GM12878 (cell line): ENCODE data around the gene PHF23.

Experiments
- EZH2 ChIP-seq: IDR thresholded peaks from 2 replicates; pipeline ENCODE4 v1.6.1; 2012; ENCODE audit warnings: low read depth, mild to moderate bottlenecking, control low read depth, inconsistent platforms, low read length, borderline replicate concordance; ENCODE audit not compliant: control insufficient read depth
- POLR2A ChIP-seq: IDR thresholded peaks from 2 replicates; pipeline ENCODE4 v1.6.1; 2011; ENCODE audit warnings: low read depth, mild to moderate bottlenecking, low read length
- TF ChIP-seq, protein P1 (sequence below), 3 experiments: IDR thresholded peaks in 2 of 3; conservative IDR thresholded peaks in 1 of 3; 2 replicates each; pipeline ENCODE4 v1.5.1; 2011; ENCODE audit warnings: low read depth in 3 of 3, low read length in 3 of 3, mild to moderate bottlenecking in 3 of 3, control low read depth in 2 of 3, moderate library complexity in 2 of 3, inconsistent platforms in 1 of 3, mixed read lengths in 1 of 3; ENCODE audit not compliant: control insufficient read depth in 2 of 3, insufficient read depth in 1 of 3; ENCODE audit errors: extremely low read depth in 1 of 3

DNA sequence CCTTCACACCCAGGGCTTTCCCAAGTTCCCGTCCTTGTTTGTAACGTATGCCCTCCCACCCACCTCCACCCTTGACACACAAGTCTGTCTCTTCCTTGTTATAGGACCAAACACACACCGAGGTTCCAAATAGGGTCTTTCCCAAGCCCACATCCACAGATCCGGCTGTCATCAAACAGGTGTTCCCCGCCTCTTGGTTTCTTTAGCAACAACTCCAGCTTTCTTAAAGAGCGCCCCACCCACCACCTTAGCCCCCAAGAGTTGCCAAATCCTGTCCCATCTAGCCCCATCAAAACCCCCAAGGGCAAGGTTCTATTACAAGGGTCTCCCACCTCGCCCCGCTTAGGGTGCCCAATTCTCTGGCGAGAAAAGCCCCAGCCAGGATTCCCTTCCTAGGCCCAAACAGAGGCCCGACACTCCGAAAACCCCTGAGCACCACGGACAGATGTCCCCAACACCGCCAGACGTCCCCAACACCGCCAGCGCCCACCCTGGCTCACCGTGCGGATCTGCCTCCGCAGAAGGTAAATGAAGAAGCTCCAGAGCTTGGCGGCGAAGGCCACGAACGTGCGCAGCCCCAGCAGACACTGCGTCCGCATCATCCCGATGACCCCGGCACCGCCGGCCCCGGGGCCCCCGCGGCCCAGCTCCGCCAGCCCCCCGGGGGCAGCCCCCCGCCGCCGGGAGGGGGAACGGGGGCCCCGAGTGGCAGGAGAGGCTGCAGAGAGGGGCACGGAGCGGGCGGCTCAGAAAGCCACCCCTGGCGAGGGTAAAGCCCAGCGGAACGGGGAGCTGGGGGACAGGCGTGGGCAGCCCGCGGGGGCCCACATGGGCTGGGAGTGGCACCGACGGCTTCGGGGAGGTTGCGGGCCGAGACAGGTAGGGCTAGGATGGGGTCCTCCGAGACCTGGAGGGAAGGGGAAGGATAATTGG, 11.7 kb upstream of the PHF23 start:
- TF ChIP-seq, protein P1, sequence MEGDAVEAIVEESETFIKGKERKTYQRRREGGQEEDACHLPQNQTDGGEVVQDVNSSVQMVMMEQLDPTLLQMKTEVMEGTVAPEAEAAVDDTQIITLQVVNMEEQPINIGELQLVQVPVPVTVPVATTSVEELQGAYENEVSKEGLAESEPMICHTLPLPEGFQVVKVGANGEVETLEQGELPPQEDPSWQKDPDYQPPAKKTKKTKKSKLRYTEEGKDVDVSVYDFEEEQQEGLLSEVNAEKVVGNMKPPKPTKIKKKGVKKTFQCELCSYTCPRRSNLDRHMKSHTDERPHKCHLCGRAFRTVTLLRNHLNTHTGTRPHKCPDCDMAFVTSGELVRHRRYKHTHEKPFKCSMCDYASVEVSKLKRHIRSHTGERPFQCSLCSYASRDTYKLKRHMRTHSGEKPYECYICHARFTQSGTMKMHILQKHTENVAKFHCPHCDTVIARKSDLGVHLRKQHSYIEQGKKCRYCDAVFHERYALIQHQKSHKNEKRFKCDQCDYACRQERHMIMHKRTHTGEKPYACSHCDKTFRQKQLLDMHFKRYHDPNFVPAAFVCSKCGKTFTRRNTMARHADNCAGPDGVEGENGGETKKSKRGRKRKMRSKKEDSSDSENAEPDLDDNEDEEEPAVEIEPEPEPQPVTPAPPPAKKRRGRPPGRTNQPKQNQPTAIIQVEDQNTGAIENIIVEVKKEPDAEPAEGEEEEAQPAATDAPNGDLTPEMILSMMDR (IDR thresholded peaks at IDR 0.05 in 2 of 3, conservative IDR thresholded peaks at IDR 0.05 in 1 of 3; ENCODE audit: control insufficient read depth in 2 of 3, extremely low read depth in 1 of 3, insufficient read depth in 1 of 3, low read depth in 3 of 3, low read length in 3 of 3): no peak
- TF ChIP-seq EZH2 (no peak), POLR2A (peak; percentile 55)
